LNCAP (cell line): ENCODE results near the gene FPR2.

Experiments used
- CTCF ChIP-seq: fragments of 450-650 bp; IDR thresholded peaks from 2 replicates; pipeline ENCODE4 v1.5.1; 2017; ENCODE audit warnings: mild to moderate bottlenecking

Gene FPR2

DNA sequence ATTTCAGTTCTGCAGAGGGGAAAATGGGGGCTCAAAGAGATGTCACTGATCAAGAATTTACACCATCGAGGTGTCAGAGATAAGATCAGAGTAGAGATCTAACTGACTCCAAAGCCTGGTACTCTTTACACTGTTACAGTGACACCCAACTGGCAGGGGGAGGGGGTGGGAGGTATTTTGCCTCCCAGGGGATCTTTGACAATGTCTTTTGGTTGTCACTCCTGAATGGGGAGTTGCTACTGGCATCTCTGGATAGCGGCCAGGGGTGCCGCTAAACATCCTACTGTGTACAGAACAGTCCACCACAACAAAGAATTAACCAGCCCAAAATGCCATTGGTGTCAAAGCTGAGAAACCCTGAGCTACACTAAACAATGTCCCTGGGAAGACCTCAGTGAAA, 37.1 kb downstream of the FPR2 start:
- TF ChIP-seq CTCF, result no peak

GRCh38 chr19:51799034-51799773, 38.2 kb downstream of the FPR2 start:
- TF ChIP-seq CTCF, result no peak

- no peak for TF ChIP-seq CTCF
Measured at GRCh38 chr19:51799774-51800472, 38.9 kb downstream of the FPR2 start.

GRCh38 chr19:51800473-51801244, 39.7 kb downstream of the FPR2 start:
- TF ChIP-seq CTCF, result no peak

GRCh38 chr19:51802775-51803174, 41.8 kb downstream of the FPR2 start:
- no peak for TF ChIP-seq CTCF

- no peak for TF ChIP-seq CTCF
Measured at GRCh38 chr19:51803519-51803918, 42.5 kb downstream of the FPR2 start.

- no peak for TF ChIP-seq CTCF
Measured at GRCh38 chr19:51803967-51804366, 43.0 kb downstream of the FPR2 start.
